Thoracic aorta (tissue), 2 donors: ENCODE results near the gene KIT. TPM values are rescaled to one million over a fixed set of nuclear protein-coding genes. Genes with fewer than 3 reads are reported as not detected.

Experiments
- ATAC-seq: fragments of 150-250 bp; one replicate; pipeline ENCODE4 v1.8.0; 2017; ENCODE audit warnings: low read depth; ENCODE audit not compliant: insufficient number of reproducible peaks, low FRiP score
- DNase-seq: peaks from one replicate; pipeline ENCODE4 v3.0.0-alpha.2; 2020; ENCODE audit warnings: low spot score
- H3K27ac ChIP-seq, 2 donors: fragments of 200-600 bp; sonication (generic); 1 replicate in 1 of 2; 2 replicates in 1 of 2; pipeline ENCODE4 v1.5.1; 2016; ENCODE audit warnings: mild to moderate bottlenecking in 2 of 2, moderate library complexity in 2 of 2
- H3K27me3 ChIP-seq: fragments of 200-600 bp; sonication (generic); replicated peaks from 2 replicates; pipeline ENCODE4 v1.6.0; 2016; ENCODE audit warnings: mild to moderate bottlenecking; ENCODE audit not compliant: insufficient read depth
- H3K36me3 ChIP-seq: fragments of 200-600 bp; sonication (generic); one replicate; pipeline ENCODE4 v1.5.1; 2016
- H3K4me1 ChIP-seq, 2 donors: fragments of 200-600 bp; sonication (generic); 1 replicate in 1 of 2; 2 replicates in 1 of 2; pipeline versions ENCODE4 v1.5.1 to v1.6.0; 2016; ENCODE audit warnings: low read depth in 2 of 2, mild to moderate bottlenecking in 1 of 2; ENCODE audit not compliant: control insufficient read depth in 1 of 2
- H3K4me3 ChIP-seq: fragments of 200-600 bp; sonication (generic); 2 replicates; pipeline ENCODE4 v1.5.1; 2016; ENCODE audit warnings: mild to moderate bottlenecking
- H3K9me3 ChIP-seq: fragments of 200-600 bp; sonication (generic); 2 replicates; pipeline ENCODE4 v1.5.1; 2016
- total RNA-seq, 2 donors: library from RNA; depleted of rRNA; stranded (reverse); fragments of >200 nt; gene quantifications; one replicate each; pipeline versions ENCODE4 v1.1.0 to v1.2.3, GENCODE V29; 2016
- TF ChIP-seq, protein P1 (sequence below): fragments of 200-600 bp; sonication (generic); IDR thresholded peaks from one replicate; pipeline ENCODE4 v1.5.1; 2019; ENCODE audit warnings: antibody characterized with exemption

Gene KIT
- total RNA-seq, 2 donors from 2014 or later: 17.6 to 33.8 TPM

GRCh38 chr4:54676658-54677057 is 18.9 kb downstream of the KIT start:
- TF ChIP-seq, protein P1, sequence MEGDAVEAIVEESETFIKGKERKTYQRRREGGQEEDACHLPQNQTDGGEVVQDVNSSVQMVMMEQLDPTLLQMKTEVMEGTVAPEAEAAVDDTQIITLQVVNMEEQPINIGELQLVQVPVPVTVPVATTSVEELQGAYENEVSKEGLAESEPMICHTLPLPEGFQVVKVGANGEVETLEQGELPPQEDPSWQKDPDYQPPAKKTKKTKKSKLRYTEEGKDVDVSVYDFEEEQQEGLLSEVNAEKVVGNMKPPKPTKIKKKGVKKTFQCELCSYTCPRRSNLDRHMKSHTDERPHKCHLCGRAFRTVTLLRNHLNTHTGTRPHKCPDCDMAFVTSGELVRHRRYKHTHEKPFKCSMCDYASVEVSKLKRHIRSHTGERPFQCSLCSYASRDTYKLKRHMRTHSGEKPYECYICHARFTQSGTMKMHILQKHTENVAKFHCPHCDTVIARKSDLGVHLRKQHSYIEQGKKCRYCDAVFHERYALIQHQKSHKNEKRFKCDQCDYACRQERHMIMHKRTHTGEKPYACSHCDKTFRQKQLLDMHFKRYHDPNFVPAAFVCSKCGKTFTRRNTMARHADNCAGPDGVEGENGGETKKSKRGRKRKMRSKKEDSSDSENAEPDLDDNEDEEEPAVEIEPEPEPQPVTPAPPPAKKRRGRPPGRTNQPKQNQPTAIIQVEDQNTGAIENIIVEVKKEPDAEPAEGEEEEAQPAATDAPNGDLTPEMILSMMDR: no peak
- Histone ChIP-seq H3K4me3 (no peak overlapping the region), H3K9me3 (no peaks in the 10 kb centered on the region), H3K4me1 (no peaks in the 10 kb centered on the region), H3K27ac (no peak overlapping the region), H3K27me3 (no peaks in the 10 kb centered on the region), H3K36me3 (no peaks in the 10 kb centered on the region)
- ATAC-seq (no peak), DNase-seq (no peak)

- Histone ChIP-seq H3K27me3 (no peaks in the 10 kb centered on the region), H3K9me3 (no peaks in the 10 kb centered on the region), H3K4me3 (no peak overlapping the region), H3K4me1 (no peaks in the 10 kb centered on the region), H3K36me3 (no peaks in the 10 kb centered on the region), H3K27ac (no peak overlapping the region)
- TF ChIP-seq, protein P1: no peak
- no peak for DNase-seq
- no peak for ATAC-seq
Measured at GRCh38 chr4:54677416-54677815, 19.7 kb downstream of the KIT start.

DNA sequence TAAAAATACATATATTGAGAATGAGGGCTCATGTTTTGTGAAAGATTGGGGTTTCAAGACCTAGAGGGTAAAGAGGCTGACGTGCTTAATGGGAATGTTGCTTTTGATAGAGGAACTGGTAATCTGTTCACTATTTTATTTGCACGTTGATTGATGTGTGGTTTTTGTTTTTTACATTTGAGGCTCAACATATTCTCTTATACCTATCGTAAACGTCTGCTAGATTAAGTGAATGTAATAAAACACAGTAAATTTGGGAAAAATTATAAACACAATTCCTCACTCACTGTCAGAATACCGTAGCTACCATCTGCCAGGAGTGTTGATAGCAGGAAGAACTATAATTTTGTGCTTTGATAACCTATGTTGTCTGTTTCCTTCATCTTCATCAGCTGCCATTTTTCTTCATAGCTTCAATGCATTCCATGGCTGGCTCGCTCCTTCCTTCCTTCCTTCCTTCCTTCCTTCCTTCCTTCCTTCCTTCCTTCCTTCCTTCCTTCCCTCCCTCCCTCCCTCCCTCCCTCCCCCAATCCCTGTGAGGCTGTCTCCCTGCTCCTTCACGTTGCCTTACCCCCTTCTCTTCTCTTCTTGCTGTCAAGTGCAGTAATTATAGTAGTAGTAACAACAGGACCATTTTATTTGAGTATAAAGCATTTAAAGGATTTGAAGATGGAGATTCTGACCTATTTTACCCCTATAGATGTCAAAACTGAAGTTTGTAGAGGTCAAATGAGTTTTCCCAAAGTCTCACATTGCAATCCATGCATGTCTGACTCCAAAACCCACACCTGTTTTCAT is 20.3 kb downstream of the KIT start:
- Histone ChIP-seq H3K36me3 (no peaks in the 10 kb centered on the region), H3K4me1 (no peaks in the 10 kb centered on the region), H3K9me3 (no peaks in the 10 kb centered on the region), H3K27ac (no peak overlapping the region), H3K27me3 (no peaks in the 10 kb centered on the region), H3K4me3 (no peak overlapping the region)
- ATAC-seq (no peak), DNase-seq (no peak)
- TF ChIP-seq, protein P1: no peak

GRCh38 chr4:54678826-54679225 is 21.1 kb downstream of the KIT start:
- ATAC-seq (no peak), DNase-seq (no peak)
- no peak overlapping the region for H3K27ac ChIP-seq
- no peaks in the 10 kb centered on the region for H3K9me3 ChIP-seq
- H3K4me1 ChIP-seq: no peaks in the 10 kb centered on the region
- no peaks in the 10 kb centered on the region for H3K36me3 ChIP-seq
- no peaks in the 10 kb centered on the region for H3K27me3 ChIP-seq
- TF ChIP-seq, protein P1: no peak
- no peak overlapping the region for H3K4me3 ChIP-seq

GRCh38 chr4:54679813-54680212 is 22.1 kb downstream of the KIT start:
- DNase-seq: no peak
- no peaks in the 10 kb centered on the region for H3K36me3 ChIP-seq
- ATAC-seq: no peak
- no peak overlapping the region for H3K27ac ChIP-seq
- H3K4me1 ChIP-seq: no peaks in the 10 kb centered on the region
- no peaks in the 10 kb centered on the region for H3K27me3 ChIP-seq
- TF ChIP-seq, protein P1: no peak
- no peaks in the 10 kb centered on the region for H3K9me3 ChIP-seq
- no peak overlapping the region for H3K4me3 ChIP-seq
